Inflammatory macrophage treated with lipopolysaccharide for 4 hours (primary cell): ENCODE results near the gene MSH5.
"Not testable (repeated sequence)": the region's sequence is repeated elsewhere in the genome, so short reads cannot be mapped to it uniquely, and the experiment has no call there.

Experiments
- DNase-seq: peaks from one replicate; pipeline ENCODE4 v3.0.0-alpha.2; 2020

MSH5 gene

GRCh38 chr6:31739639-31740396 is at the start of gene MSH5:
Gene MSH5, plus strand, starts transcription at chr6:31740005. Its CDS starts 462 bp downstream, at chr6:31740467.
- DNase-seq = peak; percentile 99

- DNase-seq = peak; percentile 16
These were observed 49.4 kb upstream of the MSH5 start for GRCh38 chr6:31690231-31691077.

DNA sequence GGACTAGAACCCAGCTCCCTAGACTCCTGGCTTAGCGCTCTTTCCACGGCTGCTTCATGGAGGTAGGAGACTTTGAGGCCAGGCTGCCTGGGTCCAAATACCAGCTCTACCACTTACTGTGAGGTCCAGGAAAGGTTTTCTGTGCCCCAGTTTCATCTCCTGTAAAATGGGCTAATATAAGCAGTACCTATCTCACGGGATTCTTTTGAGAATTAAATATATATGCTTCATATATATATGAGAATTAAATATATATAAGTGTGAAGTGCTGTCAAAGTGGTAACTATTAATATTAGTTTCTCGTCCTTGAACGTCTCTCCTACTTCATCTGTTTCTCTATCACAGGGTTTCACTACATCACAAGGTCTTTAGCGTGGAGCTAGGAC is 48.7 kb upstream of the MSH5 start:
- no peak for DNase-seq

GRCh38 chr6:31691564-31692108 is 48.2 kb upstream of the MSH5 start:
- DNase-seq = no peak

DNA sequence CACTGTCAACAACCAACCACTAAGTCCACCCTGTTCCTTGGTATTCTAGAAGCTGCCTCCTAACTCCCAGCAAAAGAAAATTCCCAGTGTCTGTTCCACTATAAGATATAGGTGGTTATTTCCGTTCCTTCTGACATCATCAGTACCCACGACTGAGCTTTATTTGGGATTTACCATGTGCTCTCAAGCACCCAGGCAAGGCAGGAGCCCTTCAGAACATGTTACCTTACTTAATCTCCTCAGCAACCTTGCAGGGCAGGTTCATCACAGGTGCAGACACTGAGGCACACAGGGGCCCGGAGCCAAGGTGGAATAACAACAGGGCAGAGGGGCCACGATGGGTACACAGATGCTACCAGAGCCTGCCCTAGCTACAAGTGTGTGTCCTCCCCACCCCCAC is 47.5 kb upstream of the MSH5 start:
- no peak for DNase-seq

- no peak for DNase-seq
These were observed 46.9 kb upstream of the MSH5 start for GRCh38 chr6:31692886-31693285.

DNA sequence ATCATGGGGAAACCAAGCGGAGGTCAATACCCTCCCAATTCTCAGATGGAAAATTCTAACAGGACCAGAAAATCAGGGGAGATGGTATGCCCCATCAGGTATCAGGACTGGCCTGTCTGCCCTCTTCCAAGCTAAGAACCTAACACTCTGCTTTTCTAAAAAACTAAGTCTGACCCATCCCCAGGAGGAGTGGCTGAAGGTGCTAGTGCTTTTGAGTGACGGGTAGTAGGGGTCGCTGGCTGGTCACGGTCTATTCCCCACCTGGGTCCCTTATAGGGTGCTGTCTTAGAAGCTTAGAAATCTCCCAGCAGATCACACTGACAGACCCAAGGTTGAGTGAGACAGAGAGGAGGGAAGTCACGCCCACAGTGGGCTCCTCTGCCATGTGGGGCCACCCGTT is 46.3 kb upstream of the MSH5 start:
- DNase-seq = no peak

GRCh38 chr6:31697555-31697954 is 42.2 kb upstream of the MSH5 start:
- no peak for DNase-seq

DNA sequence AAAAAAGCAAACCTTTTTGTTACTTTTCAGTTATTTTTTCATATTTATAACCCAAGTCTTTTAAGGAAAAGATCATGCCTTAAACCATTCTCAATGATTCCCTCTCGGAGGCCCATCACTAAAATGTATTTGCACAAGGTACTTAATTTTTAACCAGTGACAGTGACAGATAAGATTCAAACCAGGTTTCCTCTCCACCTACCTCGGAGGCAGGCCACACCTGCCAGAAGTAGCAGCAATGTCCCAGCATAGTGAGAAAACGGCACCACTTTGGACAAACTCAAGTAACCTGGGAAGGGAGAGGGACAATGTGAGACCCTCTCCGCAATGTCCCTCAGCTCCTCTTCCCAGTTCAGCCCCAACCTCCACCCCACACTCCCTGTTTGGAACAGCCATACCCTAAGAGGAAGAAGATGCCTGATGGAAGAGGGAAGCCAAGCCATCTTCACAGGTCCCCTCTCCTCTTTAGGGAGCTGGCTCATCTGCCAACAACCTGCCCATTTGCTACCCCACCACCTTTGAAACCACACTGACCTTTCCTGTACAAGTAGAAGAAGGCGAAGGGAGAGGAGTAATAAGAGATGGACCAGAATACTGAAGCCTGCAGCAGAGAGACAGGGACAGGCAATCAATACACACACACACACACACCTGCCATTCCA is 38.9 kb upstream of the MSH5 start:
- no peak for DNase-seq

DNA sequence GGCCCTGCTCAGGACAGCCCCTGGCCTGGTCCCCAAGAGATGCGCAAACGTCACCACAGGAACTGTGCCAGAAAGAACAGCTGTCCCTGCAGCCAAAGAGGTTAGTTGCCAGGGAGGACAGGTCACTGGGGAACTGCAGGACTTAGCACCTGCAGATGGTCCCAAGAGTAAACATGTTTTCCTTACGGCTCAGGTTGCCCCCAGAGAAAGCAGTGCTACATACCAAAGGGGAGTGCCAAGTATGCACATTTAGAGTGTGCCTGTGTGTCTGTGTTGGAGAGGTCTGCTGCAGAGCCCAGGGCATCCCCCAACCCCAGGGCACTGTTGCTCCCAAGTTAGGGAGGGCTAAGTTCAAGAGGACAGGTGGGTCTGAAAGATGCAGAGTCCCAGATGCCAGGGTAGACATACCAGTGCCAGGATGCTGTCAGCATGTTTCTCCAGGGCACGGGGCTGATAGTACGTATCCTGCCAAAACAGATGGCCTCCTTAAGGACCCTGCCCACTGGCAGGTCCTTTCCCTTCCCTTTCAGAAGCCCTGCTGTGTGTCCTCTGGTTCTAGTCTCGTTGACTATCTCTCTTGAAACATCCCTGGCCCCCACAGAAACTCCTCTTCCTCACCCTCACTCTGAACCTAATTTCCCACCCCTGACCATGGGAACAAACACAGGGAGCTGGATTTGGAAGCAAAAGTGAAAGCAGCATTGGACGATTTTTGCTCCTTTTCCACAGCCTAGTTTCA is 38.0 kb upstream of the MSH5 start:
- DNase-seq = peak; percentile 52

DNA sequence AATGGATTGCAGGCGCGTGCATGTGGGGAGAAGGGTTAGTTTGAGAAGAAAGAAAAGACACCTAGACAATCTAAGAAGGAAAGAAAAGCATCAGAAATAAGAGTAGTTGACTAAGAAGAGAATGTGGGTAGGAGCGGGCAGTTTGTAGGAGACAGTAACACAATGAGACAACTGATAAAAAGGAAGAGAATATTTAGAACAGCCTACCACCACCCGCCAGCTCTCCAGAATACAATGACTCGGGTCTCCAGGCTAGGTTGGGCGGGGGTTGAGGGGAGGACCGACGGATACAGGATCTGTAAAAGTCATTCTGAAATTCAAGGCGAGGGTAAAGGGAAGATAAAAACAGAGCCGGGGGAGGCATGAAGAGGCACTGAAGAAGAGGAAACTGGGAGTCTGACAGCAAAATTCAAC is 37.4 kb upstream of the MSH5 start:
- no peak for DNase-seq

GRCh38 chr6:31702819-31703716 is 36.7 kb upstream of the MSH5 start, which contains the start of gene ABHD16A:
Gene ABHD16A, minus strand, starts transcription at chr6:31703324. Its CDS starts 43 bp downstream, at chr6:31703281.
- peak; percentile 99 for DNase-seq

GRCh38 chr6:31705931-31706330 is 33.9 kb upstream of the MSH5 start:
- DNase-seq = no peak

DNA sequence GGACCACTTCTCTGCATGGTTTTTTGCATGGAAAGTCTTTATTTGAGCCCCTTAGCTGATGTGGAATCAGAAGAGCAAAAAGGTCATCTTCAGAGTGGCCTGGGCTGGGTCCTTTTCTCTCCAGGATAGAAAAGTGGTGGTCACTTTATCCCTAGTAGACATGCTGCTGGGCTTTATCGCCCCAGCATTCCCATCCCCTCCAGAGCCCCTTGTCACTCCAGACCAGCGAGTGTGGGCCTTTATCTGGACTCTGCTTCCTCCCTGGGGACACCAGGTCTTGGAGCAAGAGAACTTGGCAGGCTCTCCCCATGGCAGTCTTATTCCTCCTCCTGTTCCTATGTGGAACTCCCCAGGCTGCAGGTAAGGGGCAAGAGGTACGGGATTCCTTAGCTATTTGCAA is 33.2 kb upstream of the MSH5 start, which contains the start of gene LY6G6F:
Gene LY6G6F, plus strand, starts transcription at position 268 of the 400 bp plus-strand sequence. Its CDS starts 41 bp downstream, at position 309.
- no peak for DNase-seq

DNA sequence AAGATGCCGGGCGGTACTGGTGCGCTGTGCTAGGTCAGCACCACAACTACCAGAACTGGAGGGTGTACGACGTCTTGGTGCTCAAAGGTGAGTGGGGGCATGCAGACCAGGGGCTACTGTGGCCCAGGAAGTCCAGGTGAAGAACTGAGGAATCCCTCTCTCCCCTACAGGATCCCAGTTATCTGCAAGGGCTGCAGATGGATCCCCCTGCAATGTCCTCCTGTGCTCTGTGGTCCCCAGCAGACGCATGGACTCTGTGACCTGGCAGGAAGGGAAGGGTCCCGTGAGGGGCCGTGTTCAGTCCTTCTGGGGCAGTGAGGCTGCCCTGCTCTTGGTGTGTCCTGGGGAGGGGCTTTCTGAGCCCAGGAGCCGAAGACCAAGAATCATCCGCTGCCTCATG is 32.1 kb upstream of the MSH5 start:
- DNase-seq = no peak

DNA sequence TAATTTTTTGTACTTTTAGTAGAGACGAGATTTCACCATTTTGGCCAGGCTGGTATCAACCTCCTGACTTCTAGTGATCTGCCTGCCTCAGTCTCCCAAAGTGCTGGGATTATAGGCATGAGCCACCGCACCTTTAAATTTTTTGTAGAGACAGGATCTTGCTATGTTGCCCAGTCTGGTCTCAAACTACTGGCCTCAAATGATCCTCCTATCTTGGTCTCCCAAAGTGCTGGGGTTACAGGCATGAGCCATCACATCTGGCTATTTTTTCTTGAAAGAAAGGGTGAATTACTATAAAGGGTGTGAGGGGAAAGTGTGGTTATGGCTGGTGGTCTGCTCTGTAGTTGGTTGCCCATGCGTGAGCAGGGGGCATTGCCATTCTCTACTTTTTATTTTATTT is 31.6 kb upstream of the MSH5 start:
- no peak for DNase-seq

- DNase-seq = not testable (repeated sequence)
These were observed 30.6 kb upstream of the MSH5 start for GRCh38 chr6:31709157-31709556.

- no peak for DNase-seq
These were observed 29.1 kb upstream of the MSH5 start for GRCh38 chr6:31710523-31711219.

GRCh38 chr6:31711233-31711632 is 28.6 kb upstream of the MSH5 start:
- peak; percentile 40 for DNase-seq

DNA sequence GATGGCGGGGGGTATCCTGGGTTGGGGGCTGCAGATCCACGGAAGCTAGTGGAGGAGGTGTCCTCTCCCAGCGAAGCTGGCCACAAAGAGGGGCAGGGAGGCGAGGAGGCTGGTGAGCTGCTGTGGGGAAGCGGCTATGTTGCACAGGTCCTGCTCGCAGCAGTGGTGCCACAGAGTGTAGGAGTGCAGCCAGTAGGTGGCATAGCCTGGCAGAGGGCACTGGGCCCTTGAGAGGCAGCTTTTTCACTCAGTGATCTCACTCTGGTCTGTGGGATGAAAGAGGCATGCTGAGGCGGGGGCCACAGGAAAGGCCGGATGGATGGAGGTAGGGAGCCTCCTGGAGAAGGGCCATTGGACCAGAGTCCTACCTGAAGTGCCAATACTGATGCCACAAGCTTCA is 27.5 kb upstream of the MSH5 start:
- no peak for DNase-seq

GRCh38 chr6:31713465-31713864 is 26.3 kb upstream of the MSH5 start:
- no peak for DNase-seq
